HepG2 (cell line): ENCODE measurements around the gene MFNG. TPM values are rescaled to one million over a fixed set of nuclear protein-coding genes. Genes with fewer than 3 reads are reported as not detected.

Experiments
- ATAC-seq: fragments of 200-7000 bp; cut with Tn5 transposase; 3 replicates; pipeline ENCODE4 v1.9.1; 2020; ENCODE audit warnings: mild to moderate bottlenecking, moderate library complexity
- BruUV-seq: library from RNA; stranded (reverse); fragments of 400-500 nt; replicated peaks from 2 replicates; lab custom pipeline; 2021; lab: Mats Ljungman, UMichigan
- CTCF ChIA-PET: fragments of 300-600 bp; formaldehyde crosslinking; extraction: SDS; loops from one replicate; lab custom pipeline; 2021; ENCODE audit warnings: low total read pairs, inconsistent platforms, low intra/inter-chr PET ratio; lab: Yijun Ruan, JAX
- POLR2A ChIA-PET: fragments of 350-600 bp; sonication (Branson Sonifier 250); formaldehyde crosslinking; loops from one replicate; lab custom pipeline; 2020; ENCODE audit warnings: antibody characterized with exemption, inconsistent platforms; lab: Yijun Ruan, JAX
- DNase-seq: peaks from one replicate; pipeline ENCODE4 v3.0.0-alpha.2; 2015; ENCODE audit warnings: low spot score
- FAIRE-seq: peaks from 3 replicates; lab custom pipeline; 2011; peaks lifted over from hg19 to GRCh38; lab: Jason Lieb, UNC
- H2AFZ ChIP-seq: one replicate; pipeline ENCODE4 v1.6.1; 2011; ENCODE audit warnings: low read length, inconsistent platforms
- H3K27ac ChIP-seq: fragments of 300-600 bp; 3 replicates; pipeline ENCODE4 v1.8.0; 2011; ENCODE audit warnings: mixed run types, mild to moderate bottlenecking, mixed read lengths, low read length, inconsistent platforms; ENCODE audit not compliant: insufficient read depth; ENCODE audit errors: extremely low read length
- H3K27me3 ChIP-seq, 2 experiments: fragments of 200-600 bp in 1 of 2; 2 replicates in 1 of 2; 3 replicates in 1 of 2; pipeline versions ENCODE4 v1.6.0 to v1.8.0; 2011; ENCODE audit warnings: low read length in 2 of 2, mild to moderate bottlenecking in 2 of 2, moderate library complexity in 2 of 2, inconsistent platforms in 1 of 2; ENCODE audit not compliant: insufficient read depth in 2 of 2, control insufficient read depth in 1 of 2
- H3K36me3 ChIP-seq, 2 experiments: fragments of 200-600 bp in 1 of 2; replicated peaks in 1 of 2; 2 replicates in 1 of 2; 3 replicates in 1 of 2; pipeline versions ENCODE4 v1.5.1 to v1.8.0; 2011; ENCODE audit warnings: low read length in 2 of 2, inconsistent platforms in 1 of 2; ENCODE audit not compliant: insufficient read depth in 2 of 2, control insufficient read depth in 1 of 2
- H3K4me1 ChIP-seq: 2 replicates; pipeline ENCODE4 v1.5.1; 2012; ENCODE audit warnings: low read length, inconsistent platforms; ENCODE audit not compliant: insufficient read depth
- H3K4me2 ChIP-seq: 2 replicates; pipeline ENCODE4 v1.6.0; 2011; ENCODE audit warnings: low read depth, low read length, inconsistent platforms
- H3K4me3 ChIP-seq, 3 experiments: fragments of 200-600 bp in 1 of 3; sonication (generic), shearing (Covaris generic) in 1 of 3; replicated peaks in 1 of 3; 2 replicates each; pipeline ENCODE4 v1.5.1; 2011 to 2016; ENCODE audit warnings: low read length in 3 of 3, inconsistent platforms in 2 of 3, low read depth in 2 of 3, mild to moderate bottlenecking in 2 of 3, control low read depth in 1 of 3, mixed read lengths in 1 of 3; ENCODE audit not compliant: insufficient read depth in 1 of 3
- H3K79me2 ChIP-seq: one replicate; pipeline ENCODE4 v1.6.1; 2011; ENCODE audit warnings: low read length, inconsistent platforms; ENCODE audit not compliant: insufficient read depth
- H3K9ac ChIP-seq: 2 replicates; pipeline ENCODE4 v1.6.0; 2011; ENCODE audit warnings: mild to moderate bottlenecking, low read depth, low read length, inconsistent platforms; ENCODE audit not compliant: insufficient read depth
- H3K9me3 ChIP-seq: 2 replicates; pipeline ENCODE4 v1.5.1; 2012; ENCODE audit warnings: mild to moderate bottlenecking, low read length
- H4K20me1 ChIP-seq: 2 replicates; pipeline ENCODE4 v1.6.0; 2011; ENCODE audit warnings: inconsistent platforms, mild to moderate bottlenecking, low read length, moderate library complexity; ENCODE audit not compliant: insufficient read depth
- BRD4 ChIP-seq: sonication (generic); formaldehyde crosslinking; IDR thresholded peaks from 2 replicates; pipeline ENCODE4 v1.4.0; 2020; ENCODE audit warnings: missing genetic modification reagents
- CERS6 ChIP-seq: sonication (generic); formaldehyde crosslinking; IDR thresholded peaks from 2 replicates; pipeline ENCODE4 v1.5.0; 2020; ENCODE audit warnings: missing genetic modification reagents
- MTA3 ChIP-seq: sonication (generic); formaldehyde crosslinking; IDR thresholded peaks from 2 replicates; pipeline ENCODE4 v1.4.0; 2020; ENCODE audit warnings: missing genetic modification reagents
- SUZ12 ChIP-seq: fragments of 150-350 bp; IDR thresholded peaks from 2 replicates; pipeline ENCODE4 v1.6.1; 2014; ENCODE audit warnings: low read depth, low read length
- WGBS: methylation state at CpG from one replicate; pipeline ENCODE4 v1.1.6; 2017; ENCODE audit warnings: low lambda C conversion rate; 5-methylcytosine and 5-hydroxymethylcytosine counted together
- in situ Hi-C: cut with HindIII; loops from 2 replicates; pipeline ENCODE4 v1.10.0; 2017; ENCODE audit warnings: low pct_unique_long_range_greater_than_20kb; ENCODE audit not compliant: extremely low pct_ligation_motif_present
- intact Hi-C: fragments of 100-400 bp; cut with micrococcal nuclease; formaldehyde crosslinking; loops from one replicate; pipeline ENCODE4 v1.10.0; 2022; ENCODE audit not compliant: unreplicated experiment
- polyA plus RNA-seq, 8 experiments: library from polyadenylated mRNA; depleted of rRNA in 3 of 8; stranded (reverse) in 7 of 8; unstranded in 1 of 8; fragments of >200 nt; fragmentation: Illumina TruSeq in 4 of 8; extraction: Trizol in 4 of 8; gene quantifications; 2 replicates each; pipeline versions ENCODE4 v1.2.1 to v1.2.3, GENCODE V29; 2011 to 2016; ENCODE audit warnings: low read depth in 4 of 8, missing spikeins in 1 of 8, mixed read lengths in 1 of 8; ENCODE audit not compliant: insufficient read depth in 1 of 8
- total RNA-seq, 5 experiments: library from RNA; depleted of rRNA; stranded (reverse); fragments of >200 nt; fragmentation: Illumina TruSeq; extraction: Trizol; gene quantifications; 2 replicates each; pipeline ENCODE4 v1.2.3, GENCODE V29; 2016; ENCODE audit warnings: low read depth in 1 of 5
- TF ChIP-seq, protein P1 (sequence below): sonication (generic); formaldehyde crosslinking; IDR thresholded peaks from 2 replicates; pipeline ENCODE4 v1.9.0; 2021; ENCODE audit warnings: missing genetic modification reagents, mild to moderate bottlenecking, borderline replicate concordance

The MFNG gene
- total and polyA plus RNA-seq, 2 of the 13 experiments (the other 11 are each of a cell fraction or from before 2014, with no cell fraction given) = 1.0 to 11.7 TPM

DNA sequence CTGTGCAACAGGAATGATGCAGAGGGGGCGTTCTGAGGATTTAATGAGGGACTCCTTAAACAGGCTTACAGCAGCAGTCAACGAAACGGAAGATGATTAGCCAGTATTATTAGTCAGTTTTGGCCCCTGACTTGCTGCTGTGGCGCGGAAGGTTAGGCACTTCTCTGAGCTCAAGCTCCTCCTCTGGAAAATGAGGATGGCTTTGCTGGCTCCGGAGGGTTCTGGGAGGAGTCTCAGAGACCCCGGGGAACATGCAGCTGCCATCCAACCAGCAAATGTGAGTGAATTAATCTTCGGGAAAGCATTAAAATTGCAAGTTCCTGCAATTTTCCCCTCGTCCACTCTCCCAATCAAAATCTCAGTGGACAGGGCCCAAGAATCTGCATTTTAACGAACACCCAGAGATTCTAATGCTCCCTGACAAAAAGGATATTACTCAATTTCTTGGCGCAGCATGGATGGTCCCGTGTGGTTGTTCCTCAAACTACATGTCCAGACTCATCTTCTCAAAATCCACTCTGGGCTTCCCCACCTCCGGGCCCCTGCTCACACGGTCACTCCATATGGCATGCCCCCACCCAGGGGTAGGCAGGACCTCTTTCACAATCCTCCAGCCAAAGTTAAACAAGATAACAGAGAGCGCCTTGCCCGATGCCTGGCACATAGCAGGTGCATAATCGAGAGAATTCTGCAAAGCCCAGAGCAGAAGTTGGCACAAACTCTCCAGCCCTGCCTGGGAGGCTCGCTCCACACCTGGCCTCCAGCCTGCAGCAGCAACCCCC lies 65.3 kb downstream of the MFNG start:
- in situ Hi-C loops (no loop called here), intact Hi-C loops (no loop called here)
- H3K9ac ChIP-seq = no peak overlapping the region
- H3K36me3 ChIP-seq = no peaks in the 10 kb centered on the region
- no peak overlapping the region for H3K27ac ChIP-seq
- no peaks in the 10 kb centered on the region for H4K20me1 ChIP-seq
- no peaks in the 10 kb centered on the region for H3K79me2 ChIP-seq
- no peak for ATAC-seq
- BruUV-seq = no TSS peak
- ChIA-PET POLR2A (no interaction called here), CTCF (no interaction called here)
- no peak for FAIRE-seq
- H3K4me2 ChIP-seq = no peak overlapping the region
- no peak for TF ChIP-seq CERS6 (CRISPR knock-in tag)
- no peak for TF ChIP-seq BRD4 (CRISPR knock-in tag)
- TF ChIP-seq MTA3 (CRISPR knock-in tag) = no peak
- TF ChIP-seq SUZ12 = no peak
- H3K4me1 ChIP-seq = no peaks in the 10 kb centered on the region
- no peaks in the 10 kb centered on the region for H3K9me3 ChIP-seq
- WGBS = 35% methylated on average over 17 of the region's 18 CpGs
- DNase-seq = no peak
- H3K4me3 ChIP-seq = no peak overlapping the region
- peaks cover 4 to 57% of the 10 kb centered on the region in 2 experiments; a peak in 4 of 5 replicates for H3K27me3 ChIP-seq
- no peak overlapping the region for H2AFZ ChIP-seq

GRCh38 chr22:37419969-37420685 lies 66.1 kb downstream of the MFNG start:
- FAIRE-seq (no peak), DNase-seq (no peak), ATAC-seq (peak; percentile 19; the same call in 2 of the 3 replicates)
- Histone ChIP-seq H2AFZ (no peak overlapping the region), H3K9me3 (no peaks in the 10 kb centered on the region), H3K4me2 (no peak overlapping the region), H3K27me3 (peaks cover 4 to 53% of the 10 kb centered on the region in 2 experiments; a peak in 4 of 5 replicates), H3K9ac (no peak overlapping the region), H3K4me1 (no peaks in the 10 kb centered on the region), H3K4me3 (no peak overlapping the region), H3K27ac (no peak overlapping the region)
- in situ Hi-C loops = no loop called here
- 14% methylated on average over 48 of the region's 70 CpGs for WGBS
- TF ChIP-seq, protein P1, sequence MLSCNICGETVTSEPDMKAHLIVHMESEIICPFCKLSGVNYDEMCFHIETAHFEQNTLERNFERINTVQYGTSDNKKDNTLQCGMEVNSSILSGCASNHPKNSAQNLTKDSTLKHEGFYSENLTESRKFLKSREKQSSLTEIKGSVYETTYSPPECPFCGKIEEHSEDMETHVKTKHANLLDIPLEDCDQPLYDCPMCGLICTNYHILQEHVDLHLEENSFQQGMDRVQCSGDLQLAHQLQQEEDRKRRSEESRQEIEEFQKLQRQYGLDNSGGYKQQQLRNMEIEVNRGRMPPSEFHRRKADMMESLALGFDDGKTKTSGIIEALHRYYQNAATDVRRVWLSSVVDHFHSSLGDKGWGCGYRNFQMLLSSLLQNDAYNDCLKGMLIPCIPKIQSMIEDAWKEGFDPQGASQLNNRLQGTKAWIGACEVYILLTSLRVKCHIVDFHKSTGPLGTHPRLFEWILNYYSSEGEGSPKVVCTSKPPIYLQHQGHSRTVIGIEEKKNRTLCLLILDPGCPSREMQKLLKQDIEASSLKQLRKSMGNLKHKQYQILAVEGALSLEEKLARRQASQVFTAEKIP (CRISPR knock-in tag) = no peak
- TF ChIP-seq, all 625 proteins: peak for 0
- intact Hi-C loops = no loop called here
- CTCF ChIA-PET = no interaction called here
- no peaks in the 10 kb centered on the region for H3K36me3 ChIP-seq
- no peaks in the 10 kb centered on the region for H4K20me1 ChIP-seq
- POLR2A ChIA-PET = no interaction called here
- no peaks in the 10 kb centered on the region for H3K79me2 ChIP-seq
- no TSS peak for BruUV-seq
